Epithelial cell of proximal tubule (primary cell): ENCODE results near the gene C16orf78. TPM values are rescaled to one million over a fixed set of nuclear protein-coding genes. Genes with fewer than 3 reads are reported as not detected.

Experiments used
- DNase-seq: peaks from one replicate; pipeline ENCODE4 v3.0.0-alpha.2; 2011; ENCODE audit warnings: low read depth
- H3K4me3 ChIP-seq: 2 replicates; pipeline ENCODE4 v1.5.1; 2011; ENCODE audit warnings: low read depth, mild to moderate bottlenecking, low read length
- CTCF ChIP-seq: conservative IDR thresholded peaks from 2 replicates; pipeline ENCODE4 v1.5.1; 2012; ENCODE audit warnings: low read depth, mild to moderate bottlenecking, low read length
- total RNA-seq: library from RNA; depleted of rRNA; stranded (reverse); fragments of >200 nt; gene quantifications from 2 replicates; pipeline ENCODE4 v1.2.3, GENCODE V29; 2015

Gene C16orf78
- total RNA-seq, 1 donor from 2014 or later, result not detected

GRCh38 chr16:49437344-49437743, 63.7 kb downstream of the C16orf78 start:
- no peak for TF ChIP-seq CTCF
- H3K4me3 ChIP-seq, result no peak overlapping the region
- no peak for DNase-seq

GRCh38 chr16:49439050-49439449, 65.4 kb downstream of the C16orf78 start:
- no peak for DNase-seq
- H3K4me3 ChIP-seq, result no peak overlapping the region
- TF ChIP-seq CTCF, result no peak

- DNase-seq, result no peak
- no peak for TF ChIP-seq CTCF
- H3K4me3 ChIP-seq, result no peak overlapping the region
These were observed 66.1 kb downstream of the C16orf78 start for GRCh38 chr16:49439676-49440075.

- no peak for DNase-seq
- TF ChIP-seq CTCF, result no peak
- H3K4me3 ChIP-seq, result no peak overlapping the region
These were observed 66.8 kb downstream of the C16orf78 start for GRCh38 chr16:49440156-49441065.

- no peak for DNase-seq
- no peak for TF ChIP-seq CTCF
- no peak overlapping the region for H3K4me3 ChIP-seq
These were observed 67.8 kb downstream of the C16orf78 start for GRCh38 chr16:49441366-49441780.

GRCh38 chr16:49442805-49443204, 69.2 kb downstream of the C16orf78 start:
- TF ChIP-seq CTCF, result no peak
- DNase-seq, result no peak
- H3K4me3 ChIP-seq, result no peak overlapping the region

- no peak overlapping the region for H3K4me3 ChIP-seq
- DNase-seq, result no peak
- no peak for TF ChIP-seq CTCF
These were observed 70.0 kb downstream of the C16orf78 start for GRCh38 chr16:49443576-49443975.
